Purkinje cell (primary cell): Measurements from ENCODE around the gene CHRNA9. TPM values are rescaled to one million over a fixed set of nuclear protein-coding genes. Genes with fewer than 3 reads are reported as not detected.

Experiments
- polyA plus RNA-seq: library from polyadenylated mRNA; unstranded; fragments of >200 nt; fragmentation: Nextera tagmentation; gene quantifications from 2 replicates; pipeline ENCODE4 v1.2.1, GENCODE V29; 2014

Gene CHRNA9, protein sequence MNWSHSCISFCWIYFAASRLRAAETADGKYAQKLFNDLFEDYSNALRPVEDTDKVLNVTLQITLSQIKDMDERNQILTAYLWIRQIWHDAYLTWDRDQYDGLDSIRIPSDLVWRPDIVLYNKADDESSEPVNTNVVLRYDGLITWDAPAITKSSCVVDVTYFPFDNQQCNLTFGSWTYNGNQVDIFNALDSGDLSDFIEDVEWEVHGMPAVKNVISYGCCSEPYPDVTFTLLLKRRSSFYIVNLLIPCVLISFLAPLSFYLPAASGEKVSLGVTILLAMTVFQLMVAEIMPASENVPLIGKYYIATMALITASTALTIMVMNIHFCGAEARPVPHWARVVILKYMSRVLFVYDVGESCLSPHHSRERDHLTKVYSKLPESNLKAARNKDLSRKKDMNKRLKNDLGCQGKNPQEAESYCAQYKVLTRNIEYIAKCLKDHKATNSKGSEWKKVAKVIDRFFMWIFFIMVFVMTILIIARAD
- not detected in 2 replicates for polyA plus RNA-seq

DNA sequence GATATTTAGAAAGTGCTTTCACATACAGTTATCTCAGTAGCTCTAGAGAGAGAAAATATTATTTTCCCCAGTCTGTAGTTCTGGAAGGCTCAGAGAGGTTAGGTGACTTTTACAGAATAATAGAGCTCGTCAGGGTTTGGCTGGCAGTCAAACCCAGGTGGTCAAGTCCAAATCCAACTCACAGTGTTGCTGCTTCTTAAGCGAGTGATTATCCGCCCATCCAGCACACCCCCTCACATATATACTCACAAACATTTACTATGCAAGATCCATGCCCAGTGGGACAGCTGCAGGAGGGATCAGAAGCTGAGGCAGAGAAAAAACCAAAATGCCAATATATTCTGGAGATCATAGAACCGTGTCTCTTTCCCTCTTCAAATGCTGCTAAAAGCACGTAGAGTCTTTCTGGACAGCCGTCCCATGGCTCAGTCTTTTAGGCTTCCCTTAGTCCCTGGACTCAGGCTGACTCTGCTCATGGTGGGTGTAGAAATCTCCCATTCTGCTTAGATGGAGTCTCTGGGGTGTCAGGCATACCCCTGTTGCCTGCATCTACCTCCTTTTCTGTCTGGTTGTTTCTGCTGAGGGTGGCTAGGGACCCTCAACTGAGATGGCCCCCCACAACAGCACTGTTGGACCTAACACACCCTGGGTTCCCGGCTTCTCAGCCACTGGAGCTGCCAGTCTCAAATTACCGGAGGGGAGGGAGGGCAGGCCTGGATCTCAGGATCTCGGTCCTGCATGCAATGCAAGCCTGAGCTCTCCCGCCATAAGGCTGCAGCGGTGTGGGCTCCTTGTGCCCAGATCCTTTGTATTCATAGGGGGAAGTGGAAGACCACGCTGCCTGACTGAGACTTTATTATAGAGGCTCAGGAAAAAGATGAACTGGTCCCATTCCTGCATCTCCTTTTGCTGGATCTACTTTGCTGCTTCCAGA is at the start of gene CHRNA9:
TSS of gene CHRNA9 (plus strand) at position 743 of the 934 bp plus-strand sequence. CDS start at position 878, 135 bp downstream.

Other genes starting within 250 kb of the CHRNA9 start
- not detected in 2 replicates for gene RHOH, start 138.3 kb upstream of the CHRNA9 start, polyA plus RNA-seq